Mucosa of descending colon (tissue), 3 donors: Measurements from ENCODE around the gene NPAS3. TPM values are rescaled to one million over a fixed set of nuclear protein-coding genes. Genes with fewer than 3 reads are reported as not detected.

ENCODE experiments used
- ATAC-seq: fragments of 200-7000 bp; cut with Tn5 transposase; one replicate; pipeline ENCODE4 v1.9.1; 2020; ENCODE audit warnings: mild to moderate bottlenecking, moderate library complexity
- DNase-seq, 3 donors: peaks; one replicate each; pipeline ENCODE4 v3.0.0-alpha.2; 2020
- H3K36me3 ChIP-seq: fragments of 200-600 bp; one replicate; pipeline ENCODE4 v1.8.0; 2021; ENCODE audit warnings: low read depth, mild to moderate bottlenecking
- H3K4me1 ChIP-seq: fragments of 200-600 bp; one replicate; pipeline ENCODE4 v1.8.0; 2021; ENCODE audit warnings: low read depth, mild to moderate bottlenecking
- H3K4me3 ChIP-seq: fragments of 200-600 bp; one replicate; pipeline ENCODE4 v1.8.0; 2021; ENCODE audit warnings: mild to moderate bottlenecking
- H3K9me3 ChIP-seq: fragments of 200-600 bp; one replicate; pipeline ENCODE4 v1.8.0; 2021; ENCODE audit warnings: mild to moderate bottlenecking
- CTCF ChIP-seq: fragments of 200-600 bp; IDR thresholded peaks from one replicate; pipeline ENCODE4 v1.8.0; 2022; ENCODE audit warnings: antibody characterized with exemption, mild to moderate bottlenecking
- intact Hi-C, 2 donors: fragments of 100-400 bp; cut with DNase I in 1 of 2; cut with micrococcal nuclease in 1 of 2; formaldehyde crosslinking; loops; one replicate each; pipeline versions ENCODE4 v1.11.0 to v1.11.1; 2022; cut with DNase I, micrococcal nuclease
- total RNA-seq, 3 donors: library from RNA; stranded (reverse); fragmentation: NEBNext Ultra II Directional in 2 of 3; extraction: Animal tissue kit (Norgen Biotek cat#: 25700) in 2 of 3; gene quantifications; one replicate each; pipeline versions ENCODE4 v1.2.1 to v1.2.4, GENCODE V29; 2021 to 2023
- donor health status: DM: no; HTN: no; CAD: no; lungs with moderate emphysema.
- donor health status: DM: no; HTN: no; CAD: no.
- donor health status: DM: no; HTN: yes; CAD: no.

NPAS3 gene
- total RNA-seq, 3 donors from 2014 or later, result 0.65 to 9.7 (median 2.0) TPM

GRCh38 chr14:33647385-33647786 is 708.7 kb downstream of the NPAS3 start:
- intact Hi-C loops, result no loop called here
- DNase-seq (no peak), ATAC-seq (no peak)
- no peaks in the 10 kb centered on the region for H3K9me3 ChIP-seq
- H3K4me1 ChIP-seq, result no peaks in the 10 kb centered on the region
- TF ChIP-seq CTCF, result no peak
- H3K4me3 ChIP-seq, result no peak overlapping the region
- H3K36me3 ChIP-seq, result no peaks in the 10 kb centered on the region

- no peaks in the 10 kb centered on the region for H3K9me3 ChIP-seq
- no peaks in the 10 kb centered on the region for H3K4me1 ChIP-seq
- intact Hi-C loops, result no loop called here
- TF ChIP-seq CTCF, result no peak
- DNase-seq (no peak), ATAC-seq (no peak)
- H3K36me3 ChIP-seq, result no peaks in the 10 kb centered on the region
- H3K4me3 ChIP-seq, result no peak overlapping the region
These were observed 711.8 kb downstream of the NPAS3 start for GRCh38 chr14:33650430-33650829.

GRCh38 chr14:33652566-33653307 is 714.1 kb downstream of the NPAS3 start:
- ATAC-seq, result no peak

GRCh38 chr14:33653308-33653695 is 714.6 kb downstream of the NPAS3 start:
- TF ChIP-seq CTCF, result no peak
- ATAC-seq (no peak), DNase-seq (no peak)
- Histone ChIP-seq H3K4me3 (no peak overlapping the region), H3K9me3 (no peaks in the 10 kb centered on the region), H3K4me1 (no peaks in the 10 kb centered on the region), H3K36me3 (no peaks in the 10 kb centered on the region)
- intact Hi-C loops, result no loop called here

More at GRCh38 chr14:33652566-33653307, 714.1 kb downstream of the NPAS3 start:
- Histone ChIP-seq H3K4me1 (no peaks in the 10 kb centered on the region), H3K9me3 (no peaks in the 10 kb centered on the region), H3K36me3 (no peaks in the 10 kb centered on the region), H3K4me3 (no peak overlapping the region)
- intact Hi-C loops, result no loop called here
- TF ChIP-seq CTCF, result no peak
- DNase-seq, result no peak

GRCh38 chr14:33655421-33655820 is 716.7 kb downstream of the NPAS3 start:
- DNase-seq (no peak), ATAC-seq (no peak)
- intact Hi-C loops, result no loop called here
- Histone ChIP-seq H3K9me3 (no peaks in the 10 kb centered on the region), H3K4me1 (no peaks in the 10 kb centered on the region), H3K36me3 (no peaks in the 10 kb centered on the region), H3K4me3 (no peak overlapping the region)
- TF ChIP-seq CTCF, result no peak
